MM.1S (cell line): ENCODE results near the gene LRMDA.

Source experiments
- DNase-seq: peaks from one replicate; pipeline ENCODE4 v3.0.0-alpha.2; 2015
- H2AFZ ChIP-seq: fragments of 300-600 bp; sonication (generic); 2 replicates; pipeline ENCODE4 v1.6.0; 2016; ENCODE audit warnings: antibody characterized with exemption, low read length
- H3F3A ChIP-seq: fragments of 300-600 bp; sonication (generic); 2 replicates; pipeline ENCODE4 v1.6.1; 2016; ENCODE audit warnings: mild to moderate bottlenecking, antibody characterized with exemption, low read length, moderate library complexity, mixed read lengths; ENCODE audit not compliant: insufficient read depth
- H3K27ac ChIP-seq: fragments of 300-600 bp; sonication (generic); 2 replicates; pipeline ENCODE4 v1.5.1; 2016; ENCODE audit warnings: mild to moderate bottlenecking, low read length
- H3K27me3 ChIP-seq: fragments of 300-600 bp; sonication (generic); replicated peaks from 2 replicates; pipeline ENCODE4 v1.6.0; 2016; ENCODE audit warnings: low read length; ENCODE audit not compliant: insufficient read depth
- H3K36me3 ChIP-seq: fragments of 300-600 bp; sonication (generic); replicated peaks from 2 replicates; pipeline ENCODE4 v1.6.1; 2016; ENCODE audit warnings: mild to moderate bottlenecking, low read length, mixed read lengths; ENCODE audit not compliant: insufficient read depth
- H3K4me1 ChIP-seq: fragments of 300-600 bp; sonication (generic); 2 replicates; pipeline ENCODE4 v1.6.1; 2016; ENCODE audit warnings: low read length, mixed read lengths
- H3K4me2 ChIP-seq: fragments of 300-600 bp; sonication (generic); 2 replicates; pipeline ENCODE4 v1.6.0; 2016; ENCODE audit warnings: low read depth, low read length
- H3K4me3 ChIP-seq: fragments of 300-600 bp; sonication (generic); 2 replicates; pipeline ENCODE4 v1.5.1; 2016; ENCODE audit warnings: low read length, mixed read lengths
- H3K79me2 ChIP-seq: fragments of 300-600 bp; sonication (generic); 2 replicates; pipeline ENCODE4 v1.6.1; 2016; ENCODE audit warnings: mixed run types, low read length, mixed read lengths
- H3K9ac ChIP-seq: fragments of 300-600 bp; sonication (generic); 2 replicates; pipeline ENCODE4 v1.6.1; 2016; ENCODE audit warnings: low read length, mixed read lengths
- H3K9me2 ChIP-seq: fragments of 300-600 bp; sonication (generic); replicated peaks from 2 replicates; pipeline ENCODE4 v1.6.1; 2016; ENCODE audit warnings: mild to moderate bottlenecking, low read length, mixed read lengths; ENCODE audit not compliant: insufficient read depth
- H3K9me3 ChIP-seq: fragments of 300-600 bp; sonication (generic); replicated peaks from 2 replicates; pipeline ENCODE4 v1.6.1; 2016; ENCODE audit warnings: mild to moderate bottlenecking, low read length, mixed read lengths; ENCODE audit not compliant: insufficient read depth
- H4K20me1 ChIP-seq: fragments of 300-600 bp; sonication (generic); 2 replicates; pipeline ENCODE4 v1.6.1; 2016; ENCODE audit warnings: mild to moderate bottlenecking, low read length, moderate library complexity, mixed read lengths; ENCODE audit not compliant: insufficient read depth
- EZH2 ChIP-seq: fragments of 300-600 bp; sonication (generic); optimal IDR thresholded peaks from 2 replicates; pipeline ENCODE3; 2017; ENCODE audit warnings: low read depth, mild to moderate bottlenecking, antibody characterized with exemption, low read length, mixed read lengths
- EZH2phosphoT487 ChIP-seq: fragments of 300-600 bp; sonication (generic); IDR thresholded peaks from 2 replicates; pipeline ENCODE4 v1.6.1; 2018; ENCODE audit warnings: antibody characterized with exemption, low read length
- TF ChIP-seq, protein P1 (sequence below): fragments of 300-600 bp; sonication (generic); IDR thresholded peaks from 2 replicates; pipeline ENCODE4 v1.5.1; 2016; ENCODE audit warnings: antibody characterized with exemption, low read length, mixed read lengths

LRMDA gene

DNA sequence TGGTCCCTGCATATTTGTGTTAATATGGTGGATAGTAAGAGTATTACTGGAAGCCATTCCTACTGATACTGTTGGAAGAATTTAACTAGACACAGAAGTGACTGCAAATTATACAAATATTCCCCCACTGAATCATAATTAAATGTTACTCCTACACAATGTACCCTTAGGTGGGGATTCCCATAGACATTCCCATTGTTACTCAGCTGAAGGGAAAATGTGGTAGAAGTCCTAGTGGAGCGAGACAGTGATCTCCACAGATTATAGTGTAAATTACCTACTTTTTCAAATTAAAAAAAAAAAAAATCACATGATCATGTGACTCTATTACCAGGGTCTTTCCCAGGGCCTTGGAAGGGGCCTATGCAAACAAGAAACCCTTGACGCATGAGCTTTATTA, 611.8 kb downstream of the LRMDA start:
- Histone ChIP-seq H3F3A (no peaks in the 10 kb centered on the region), H4K20me1 (no peaks in the 10 kb centered on the region), H3K27ac (no peak overlapping the region), H3K79me2 (no peaks in the 10 kb centered on the region), H2AFZ (no peak overlapping the region), H3K4me3 (no peak overlapping the region), H3K4me2 (no peak overlapping the region), H3K9me2 (no peaks in the 10 kb centered on the region), H3K27me3 (no peaks in the 10 kb centered on the region), H3K9ac (no peak overlapping the region), H3K36me3 (no peaks in the 10 kb centered on the region), H3K4me1 (no peaks in the 10 kb centered on the region), H3K9me3 (no peaks in the 10 kb centered on the region)
- TF ChIP-seq EZH2phosphoT487, result no peak
- TF ChIP-seq, protein P1, sequence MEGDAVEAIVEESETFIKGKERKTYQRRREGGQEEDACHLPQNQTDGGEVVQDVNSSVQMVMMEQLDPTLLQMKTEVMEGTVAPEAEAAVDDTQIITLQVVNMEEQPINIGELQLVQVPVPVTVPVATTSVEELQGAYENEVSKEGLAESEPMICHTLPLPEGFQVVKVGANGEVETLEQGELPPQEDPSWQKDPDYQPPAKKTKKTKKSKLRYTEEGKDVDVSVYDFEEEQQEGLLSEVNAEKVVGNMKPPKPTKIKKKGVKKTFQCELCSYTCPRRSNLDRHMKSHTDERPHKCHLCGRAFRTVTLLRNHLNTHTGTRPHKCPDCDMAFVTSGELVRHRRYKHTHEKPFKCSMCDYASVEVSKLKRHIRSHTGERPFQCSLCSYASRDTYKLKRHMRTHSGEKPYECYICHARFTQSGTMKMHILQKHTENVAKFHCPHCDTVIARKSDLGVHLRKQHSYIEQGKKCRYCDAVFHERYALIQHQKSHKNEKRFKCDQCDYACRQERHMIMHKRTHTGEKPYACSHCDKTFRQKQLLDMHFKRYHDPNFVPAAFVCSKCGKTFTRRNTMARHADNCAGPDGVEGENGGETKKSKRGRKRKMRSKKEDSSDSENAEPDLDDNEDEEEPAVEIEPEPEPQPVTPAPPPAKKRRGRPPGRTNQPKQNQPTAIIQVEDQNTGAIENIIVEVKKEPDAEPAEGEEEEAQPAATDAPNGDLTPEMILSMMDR, result no peak
- TF ChIP-seq EZH2, result no peak
- DNase-seq, result no peak

- H3K27ac ChIP-seq, result no peak overlapping the region
- no peaks in the 10 kb centered on the region for H3K9me3 ChIP-seq
- no peaks in the 10 kb centered on the region for H3K9me2 ChIP-seq
- DNase-seq, result no peak
- H3K36me3 ChIP-seq, result no peaks in the 10 kb centered on the region
- H4K20me1 ChIP-seq, result no peaks in the 10 kb centered on the region
- TF ChIP-seq EZH2phosphoT487 (no peak), EZH2 (no peak)
- TF ChIP-seq, protein P1, result no peak
- no peaks in the 10 kb centered on the region for H3K4me1 ChIP-seq
- no peak overlapping the region for H2AFZ ChIP-seq
- H3K27me3 ChIP-seq, result no peaks in the 10 kb centered on the region
- no peaks in the 10 kb centered on the region for H3K79me2 ChIP-seq
- no peak overlapping the region for H3K4me2 ChIP-seq
- H3K4me3 ChIP-seq, result no peak overlapping the region
- no peaks in the 10 kb centered on the region for H3F3A ChIP-seq
- H3K9ac ChIP-seq, result no peak overlapping the region
Measured at GRCh38 chr10:76044751-76045150, 613.3 kb downstream of the LRMDA start.

- Histone ChIP-seq H3K4me1 (no peaks in the 10 kb centered on the region), H3K4me2 (no peak overlapping the region), H3F3A (no peaks in the 10 kb centered on the region), H3K27me3 (no peaks in the 10 kb centered on the region), H3K79me2 (no peaks in the 10 kb centered on the region), H3K27ac (no peak overlapping the region), H3K4me3 (no peak overlapping the region), H3K9me3 (no peaks in the 10 kb centered on the region), H2AFZ (no peak overlapping the region), H3K36me3 (no peaks in the 10 kb centered on the region), H4K20me1 (no peaks in the 10 kb centered on the region), H3K9ac (no peak overlapping the region), H3K9me2 (no peaks in the 10 kb centered on the region)
- TF ChIP-seq EZH2phosphoT487 (no peak), EZH2 (no peak)
- TF ChIP-seq, protein P1, result no peak
- no peak for DNase-seq
Measured at GRCh38 chr10:76045174-76045573, 613.8 kb downstream of the LRMDA start.
